Measurements from ENCODE around the gene CHFR. TPM values are rescaled to one million over a fixed set of nuclear protein-coding genes. Genes with fewer than 3 reads are reported as not detected.
"Not testable (repeated sequence)": the region's sequence is repeated elsewhere in the genome, so short reads cannot be mapped to it uniquely, and the experiment has no call there.

The CHFR gene
- total RNA-seq, 2 experiments from 2014 or later = 38.2 to 55.9 TPM

GRCh38 chr12:132813443-132813842 is 74.0 kb downstream of the CHFR start:
- Histone ChIP-seq H2AFZ (ENCODE audit: low read length) (no peak overlapping the region), H4K20me1 (ENCODE audit: insufficient read depth, low read length) (no peaks in the 10 kb centered on the region), H3K36me3 (ENCODE audit: insufficient read depth, low read length) (peaks cover 71% of the 10 kb centered on the region), H3K79me2 (ENCODE audit: insufficient read depth, low read depth, low read length) (peaks cover 6% of the 10 kb centered on the region; the same call in 1 of the 2 replicates), H3K4me1 (ENCODE audit: insufficient read depth, low read length, poor library complexity, severe bottlenecking) (peaks cover 2% of the 10 kb centered on the region), H3K27ac (ENCODE audit: low read depth, low read length, poor library complexity, severe bottlenecking) (no peak overlapping the region), H3K9me2 (ENCODE audit: insufficient read depth, low read length) (no peaks in the 10 kb centered on the region), H3K4me3 (ENCODE audit: low read depth, low read length, poor library complexity, severe bottlenecking) (no peak overlapping the region), H3K4me2 (ENCODE audit: low read length) (no peak overlapping the region), H3K9me3 (ENCODE audit: low read length) (no peaks in the 10 kb centered on the region)
- no TSS peak for BruUV-seq (replicated peaks)
- ChIA-PET CTCF (ENCODE audit: unreplicated experiment) (no interaction called here), POLR2A (no interaction called here)
- DNase-seq (ENCODE audit: low spot score) = no peak
- intact Hi-C loops (cut with micrococcal nuclease; ENCODE audit: unreplicated experiment) = no loop called here
- no peak for TF ChIP-seq CTCF (conservative IDR thresholded peaks at IDR 0.05; ENCODE audit: low read length)
- no peak for TF ChIP-seq EZH2phosphoT487 (IDR thresholded peaks at IDR 0.05; ENCODE audit: borderline replicate concordance, low read depth, low read length)

GRCh38 chr12:132812631-132813305 is 74.6 kb downstream of the CHFR start:
- intact Hi-C loops (cut with micrococcal nuclease; ENCODE audit: unreplicated experiment) = no loop called here
- Histone ChIP-seq H3K27ac (ENCODE audit: low read depth, low read length, poor library complexity, severe bottlenecking) (no peak overlapping the region), H3K4me2 (ENCODE audit: low read length) (no peak overlapping the region), H3K79me2 (ENCODE audit: insufficient read depth, low read depth, low read length) (no peaks in the 10 kb centered on the region), H3K9me2 (ENCODE audit: insufficient read depth, low read length) (no peaks in the 10 kb centered on the region), H3K9me3 (ENCODE audit: low read length) (no peaks in the 10 kb centered on the region), H3K4me1 (ENCODE audit: insufficient read depth, low read length, poor library complexity, severe bottlenecking) (no peaks in the 10 kb centered on the region), H2AFZ (ENCODE audit: low read length) (no peak overlapping the region), H3K36me3 (ENCODE audit: insufficient read depth, low read length) (peaks cover 71% of the 10 kb centered on the region), H3K4me3 (ENCODE audit: low read depth, low read length, poor library complexity, severe bottlenecking) (no peak overlapping the region), H4K20me1 (ENCODE audit: insufficient read depth, low read length) (no peaks in the 10 kb centered on the region)
- ChIA-PET POLR2A (no interaction called here), CTCF (ENCODE audit: unreplicated experiment) (no interaction called here)
- no peak for DNase-seq (ENCODE audit: low spot score)
- no peak for TF ChIP-seq EZH2phosphoT487 (IDR thresholded peaks at IDR 0.05; ENCODE audit: borderline replicate concordance, low read depth, low read length)
- no peak for TF ChIP-seq CTCF (conservative IDR thresholded peaks at IDR 0.05; ENCODE audit: low read length)
- no TSS peak for BruUV-seq (replicated peaks)

GRCh38 chr12:132809391-132809790 is 78.0 kb downstream of the CHFR start:
- TF ChIP-seq CTCF (conservative IDR thresholded peaks at IDR 0.05; ENCODE audit: low read length) = peak; percentile 48; the same call in 1 of the 2 replicates
- CTCF ChIA-PET (ENCODE audit: unreplicated experiment); intact Hi-C loops (cut with micrococcal nuclease; ENCODE audit: unreplicated experiment); H3K4me1 ChIP-seq (ENCODE audit: insufficient read depth, low read length, poor library complexity, severe bottlenecking); H4K20me1 ChIP-seq (ENCODE audit: insufficient read depth, low read length); H3K27ac ChIP-seq (ENCODE audit: low read depth, low read length, poor library complexity, severe bottlenecking); BruUV-seq (replicated peaks); H3K4me3 ChIP-seq (ENCODE audit: low read depth, low read length, poor library complexity, severe bottlenecking); H2AFZ ChIP-seq (ENCODE audit: low read length); H3K9me3 ChIP-seq (ENCODE audit: low read length); H3K4me2 ChIP-seq (ENCODE audit: low read length); H3K9me2 ChIP-seq (ENCODE audit: insufficient read depth, low read length); POLR2A ChIA-PET: not testable (repeated sequence)
- DNase-seq (ENCODE audit: low spot score) = peak; percentile 42
- peaks cover 11% of the 10 kb centered on the region; the same call in 1 of the 2 replicates for H3K79me2 ChIP-seq (ENCODE audit: insufficient read depth, low read depth, low read length)
- H3K36me3 ChIP-seq (ENCODE audit: insufficient read depth, low read length) = peaks cover 74% of the 10 kb centered on the region
